SU-DHL-6 (cell line): ENCODE data around the gene NFIA.

ENCODE experiments used
- H2AFZ ChIP-seq: fragments of 200-600 bp; sonication (generic); 2 replicates; pipeline ENCODE4 v1.6.1; 2014; ENCODE audit warnings: low read depth, mild to moderate bottlenecking, moderate library complexity, mixed read lengths, antibody characterized with exemption, low read length; ENCODE audit not compliant: severe bottlenecking
- H3F3A ChIP-seq: fragments of 200-600 bp; shearing (Covaris generic); 2 replicates; pipeline ENCODE4 v1.6.0; 2016; ENCODE audit warnings: antibody characterized with exemption, mild to moderate bottlenecking; ENCODE audit not compliant: insufficient read depth
- H3K27ac ChIP-seq: fragments of 200-600 bp; sonication (generic); 2 replicates; pipeline ENCODE4 v1.5.1; 2016; ENCODE audit warnings: low read depth, mild to moderate bottlenecking, low read length, moderate library complexity, mixed read lengths
- H3K27me3 ChIP-seq: fragments of 200-600 bp; sonication (generic), shearing (Covaris generic); 2 replicates; pipeline ENCODE4 v1.6.0; 2014; ENCODE audit warnings: mild to moderate bottlenecking, low read length
- H3K36me3 ChIP-seq: fragments of 200-600 bp; sonication (generic); 2 replicates; pipeline ENCODE4 v1.6.1; 2014; ENCODE audit warnings: mild to moderate bottlenecking, low read length, mixed read lengths
- H3K4me2 ChIP-seq: fragments of 300-600, 200-600 bp; shearing (Covaris generic), sonication (generic); 2 replicates; pipeline ENCODE4 v1.6.0; 2014; ENCODE audit warnings: low read length, low read depth, mild to moderate bottlenecking; ENCODE audit not compliant: poor library complexity, severe bottlenecking
- H3K4me3 ChIP-seq: fragments of 200-600 bp; sonication (generic); 2 replicates; pipeline ENCODE4 v1.5.1; 2014; ENCODE audit warnings: antibody characterized with exemption, low read length, mild to moderate bottlenecking, mixed read lengths; ENCODE audit not compliant: insufficient read depth, poor library complexity, severe bottlenecking
- H3K79me2 ChIP-seq: fragments of 200-600 bp; sonication (generic); 2 replicates; pipeline ENCODE4 v1.6.1; 2014; ENCODE audit warnings: mild to moderate bottlenecking, low read length, moderate library complexity; ENCODE audit not compliant: insufficient read depth
- H3K9ac ChIP-seq: fragments of 200-600 bp; sonication (generic); 2 replicates; pipeline ENCODE4 v1.7.0; 2014; ENCODE audit warnings: mild to moderate bottlenecking, low read length
- H3K9me2 ChIP-seq: fragments of 200-600 bp; sonication (generic); replicated peaks from 2 replicates; pipeline ENCODE4 v1.6.1; 2014; ENCODE audit warnings: low read length; ENCODE audit not compliant: insufficient read depth
- H3K9me3 ChIP-seq: fragments of 200-600 bp; sonication (generic); 2 replicates; pipeline ENCODE4 v1.6.1; 2014; ENCODE audit warnings: low read length, mixed read lengths; ENCODE audit not compliant: insufficient read depth
- H4K20me1 ChIP-seq: fragments of 200-600 bp; sonication (generic); 2 replicates; pipeline ENCODE4 v1.6.1; 2014; ENCODE audit warnings: low read depth, mild to moderate bottlenecking, antibody characterized with exemption, low read length, moderate library complexity, mixed read lengths
- EZH2phosphoT487 ChIP-seq: fragments of 200-600 bp; sonication (generic), shearing (Covaris generic); conservative IDR thresholded peaks from 2 replicates; pipeline ENCODE4 v1.6.1; 2018; ENCODE audit warnings: mild to moderate bottlenecking, antibody characterized with exemption, low read length, moderate library complexity, mixed read lengths
- TF ChIP-seq, protein P1 (sequence below): fragments of 200-600 bp; sonication (generic); IDR thresholded peaks from one replicate; pipeline ENCODE4 v1.5.1; 2017; ENCODE audit warnings: antibody characterized with exemption, mild to moderate bottlenecking, low read length, moderate library complexity; ENCODE audit not compliant: insufficient read depth, poor library complexity, severe bottlenecking

Gene NFIA

DNA sequence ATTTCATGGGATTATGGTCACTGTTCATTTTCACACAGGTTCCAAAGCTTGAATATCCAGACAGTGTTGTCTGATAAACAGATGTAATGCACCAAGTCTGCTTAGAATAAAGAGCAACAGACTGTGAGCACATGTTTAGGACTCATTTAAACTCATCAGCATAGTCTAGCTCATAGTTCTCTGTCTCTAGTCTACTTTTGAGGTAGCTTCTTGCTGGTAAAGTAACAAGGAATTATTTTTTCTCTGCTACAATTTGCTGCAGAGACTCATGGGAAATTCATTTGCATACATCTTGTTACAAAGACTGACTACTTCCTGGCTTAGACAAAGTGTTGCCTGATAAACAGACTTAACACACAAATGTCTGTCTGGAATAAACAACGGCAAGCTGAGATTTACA lies 187.2 kb downstream of the NFIA start:
- H3K4me2 ChIP-seq: no peak overlapping the region

DNA sequence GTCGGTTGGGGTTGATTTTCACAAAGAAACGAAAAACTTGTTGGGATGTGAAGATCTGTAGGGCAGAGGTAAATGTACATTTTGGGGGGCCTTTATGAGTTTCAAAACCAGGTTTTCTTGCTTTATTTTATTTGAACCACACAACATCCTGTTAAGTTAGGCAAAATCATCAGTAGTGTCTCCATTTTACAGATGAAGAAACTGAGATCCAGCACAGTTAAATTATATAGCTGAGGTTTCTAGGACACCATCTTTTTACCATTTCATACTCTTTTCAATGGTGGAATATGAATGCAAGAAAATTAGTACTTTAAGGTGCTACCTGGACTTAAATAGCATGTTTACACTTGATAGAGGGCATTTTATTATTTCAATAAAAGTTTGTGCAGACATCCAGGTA lies 187.7 kb downstream of the NFIA start:
- no peak overlapping the region for H3K4me2 ChIP-seq
- H3K4me3 ChIP-seq: no peak overlapping the region
- no peak overlapping the region for H3K27ac ChIP-seq
- H3K9me3 ChIP-seq: no peaks in the 10 kb centered on the region
- no peaks in the 10 kb centered on the region for H3K9me2 ChIP-seq
- no peaks in the 10 kb centered on the region for H3K79me2 ChIP-seq
- no peak overlapping the region for H3K9ac ChIP-seq
- H3K36me3 ChIP-seq: no peaks in the 10 kb centered on the region
- no peaks in the 10 kb centered on the region for H3F3A ChIP-seq
- H3K27me3 ChIP-seq: no peaks in the 10 kb centered on the region
- H4K20me1 ChIP-seq: no peaks in the 10 kb centered on the region; the same call in 1 of the 2 replicates
- TF ChIP-seq, protein P1, sequence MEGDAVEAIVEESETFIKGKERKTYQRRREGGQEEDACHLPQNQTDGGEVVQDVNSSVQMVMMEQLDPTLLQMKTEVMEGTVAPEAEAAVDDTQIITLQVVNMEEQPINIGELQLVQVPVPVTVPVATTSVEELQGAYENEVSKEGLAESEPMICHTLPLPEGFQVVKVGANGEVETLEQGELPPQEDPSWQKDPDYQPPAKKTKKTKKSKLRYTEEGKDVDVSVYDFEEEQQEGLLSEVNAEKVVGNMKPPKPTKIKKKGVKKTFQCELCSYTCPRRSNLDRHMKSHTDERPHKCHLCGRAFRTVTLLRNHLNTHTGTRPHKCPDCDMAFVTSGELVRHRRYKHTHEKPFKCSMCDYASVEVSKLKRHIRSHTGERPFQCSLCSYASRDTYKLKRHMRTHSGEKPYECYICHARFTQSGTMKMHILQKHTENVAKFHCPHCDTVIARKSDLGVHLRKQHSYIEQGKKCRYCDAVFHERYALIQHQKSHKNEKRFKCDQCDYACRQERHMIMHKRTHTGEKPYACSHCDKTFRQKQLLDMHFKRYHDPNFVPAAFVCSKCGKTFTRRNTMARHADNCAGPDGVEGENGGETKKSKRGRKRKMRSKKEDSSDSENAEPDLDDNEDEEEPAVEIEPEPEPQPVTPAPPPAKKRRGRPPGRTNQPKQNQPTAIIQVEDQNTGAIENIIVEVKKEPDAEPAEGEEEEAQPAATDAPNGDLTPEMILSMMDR: no peak
- no peak for TF ChIP-seq EZH2phosphoT487
- no peak overlapping the region for H2AFZ ChIP-seq

More for the DNA sequence above, 187.2 kb downstream of the NFIA start:
- Histone ChIP-seq H3K79me2 (no peaks in the 10 kb centered on the region), H2AFZ (no peak overlapping the region), H3K27me3 (no peaks in the 10 kb centered on the region), H3K9me3 (no peaks in the 10 kb centered on the region), H4K20me1 (no peaks in the 10 kb centered on the region; the same call in 1 of the 2 replicates), H3K9ac (no peak overlapping the region), H3F3A (no peaks in the 10 kb centered on the region), H3K4me3 (no peak overlapping the region), H3K9me2 (no peaks in the 10 kb centered on the region), H3K27ac (no peak overlapping the region), H3K36me3 (no peaks in the 10 kb centered on the region)
- TF ChIP-seq EZH2phosphoT487: no peak
- TF ChIP-seq, protein P1: no peak

DNA sequence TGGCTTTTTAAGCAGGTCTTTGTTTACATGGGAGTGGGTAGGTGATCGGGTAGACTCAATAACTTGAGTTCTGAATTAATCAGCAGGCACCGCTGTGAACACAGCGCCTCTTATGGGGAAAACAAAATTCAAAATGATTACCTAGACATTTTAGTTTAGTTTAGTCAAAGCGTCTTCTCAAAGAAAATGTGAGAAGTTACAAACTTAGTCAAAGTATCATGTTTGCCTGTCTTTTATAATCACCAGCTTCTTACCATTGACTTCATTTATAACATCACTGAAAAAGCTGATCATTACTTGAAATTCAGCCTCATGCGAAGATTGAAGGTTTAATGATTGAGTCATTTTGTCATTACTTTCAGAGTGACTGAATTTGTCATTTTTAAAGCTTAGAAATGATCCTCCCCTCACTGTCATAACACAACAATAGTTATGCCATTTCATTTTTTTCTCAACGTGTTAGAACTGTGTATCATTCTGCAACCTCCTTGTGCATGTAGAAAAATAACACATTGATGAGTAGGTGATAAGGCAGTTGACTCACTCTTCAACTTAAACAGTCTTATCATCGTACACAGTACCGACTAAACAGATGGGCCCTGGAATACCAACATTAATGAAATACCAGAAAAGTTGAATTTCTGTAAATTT lies 188.5 kb downstream of the NFIA start:
- Histone ChIP-seq H3K4me3 (no peak overlapping the region), H3K27ac (no peak overlapping the region), H3K9me2 (no peaks in the 10 kb centered on the region), H3K79me2 (no peaks in the 10 kb centered on the region), H3K9ac (no peak overlapping the region), H4K20me1 (no peaks in the 10 kb centered on the region; the same call in 1 of the 2 replicates), H3K36me3 (no peaks in the 10 kb centered on the region), H3K4me2 (no peak overlapping the region), H2AFZ (no peak overlapping the region), H3K27me3 (no peaks in the 10 kb centered on the region), H3F3A (no peaks in the 10 kb centered on the region), H3K9me3 (no peaks in the 10 kb centered on the region)
- TF ChIP-seq, protein P1: no peak
- TF ChIP-seq EZH2phosphoT487: no peak
